DMS153 treated with DMSO at 0.1 percent for 48 hours (cell line): ENCODE results near the gene STIMATE.

Experiments used
- DNase-seq: peaks from one replicate; lab custom pipeline; 2025; ENCODE audit not compliant: unreplicated experiment; lab: John Stamatoyannopoulos, UW

Gene STIMATE

DNA sequence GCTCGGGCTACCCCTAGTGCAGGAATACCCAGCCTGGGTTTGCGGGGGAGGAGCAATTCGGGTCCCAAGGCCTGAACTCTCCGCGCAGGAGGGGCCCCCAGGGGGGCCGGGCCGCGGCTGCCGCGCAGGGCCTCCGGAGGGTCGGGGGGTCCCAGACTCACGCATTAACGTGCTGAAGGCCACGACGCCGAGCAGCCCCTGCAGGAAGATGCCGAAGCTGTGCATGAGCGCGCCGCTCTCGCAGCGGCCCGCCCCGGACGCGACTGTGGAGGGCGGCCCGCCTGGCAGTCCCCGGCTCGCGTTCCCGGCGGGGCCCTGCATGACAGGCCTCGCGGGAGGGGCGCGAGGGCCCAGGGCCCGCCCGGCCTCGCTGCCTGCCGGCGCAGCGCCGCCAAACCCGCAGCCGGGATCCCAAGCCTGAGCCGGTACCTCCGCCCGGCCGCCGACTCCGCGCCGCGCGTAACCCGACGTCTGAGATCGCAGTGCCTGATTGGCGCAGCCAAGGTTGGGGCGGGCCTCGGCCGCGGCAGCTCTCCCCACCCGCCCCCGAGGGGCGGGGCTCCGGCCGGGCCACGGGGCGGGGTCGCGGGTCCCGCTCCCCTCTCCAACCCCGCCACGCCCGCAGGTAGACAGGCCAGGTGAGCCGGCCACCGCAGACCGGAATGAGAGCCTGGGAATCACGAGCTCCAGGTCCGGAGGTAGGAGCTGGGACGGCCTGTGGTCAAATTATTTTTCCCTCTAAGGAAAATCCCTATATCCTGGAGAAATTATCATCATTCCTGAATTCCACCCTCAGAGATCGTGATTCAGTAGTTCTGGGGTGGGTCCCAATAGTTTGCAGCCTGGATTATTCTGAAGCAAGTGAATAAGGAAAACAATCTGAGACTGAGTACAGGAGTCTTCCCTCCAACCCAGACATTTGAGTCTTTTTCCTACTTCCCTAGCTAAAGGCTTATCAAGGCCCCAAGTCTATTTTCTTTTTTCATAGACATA, at the start of gene STIMATE:
Gene STIMATE (minus strand): TSS at position 419 of the 993 bp plus-strand sequence. CDS start 98 bp downstream, at position 321.
- DNase-seq: peak; percentile 5

DNA sequence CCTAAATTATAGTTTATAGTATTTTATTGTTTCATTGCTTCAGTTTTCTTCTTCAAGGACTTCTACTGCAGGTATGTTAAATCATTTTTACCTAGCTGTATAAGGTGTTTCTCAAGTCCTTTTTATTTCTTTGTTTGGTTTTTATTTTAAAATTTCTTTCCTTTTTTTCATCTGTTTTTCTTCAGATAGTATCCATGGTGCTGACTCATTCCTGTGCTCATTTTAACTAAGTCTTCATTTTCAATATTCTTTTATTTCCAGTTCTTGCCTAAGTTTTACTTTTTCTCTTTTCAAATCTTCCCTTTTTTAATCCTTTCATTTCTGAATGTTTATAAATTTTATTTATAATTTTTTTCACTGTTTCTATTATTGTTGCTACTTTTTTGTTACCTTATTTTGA, 42.3 kb upstream of the STIMATE start:
- DNase-seq: no peak

- DNase-seq: peak; percentile 2
These were observed 37.5 kb upstream of the STIMATE start for GRCh38 chr3:52934630-52935530.

DNA sequence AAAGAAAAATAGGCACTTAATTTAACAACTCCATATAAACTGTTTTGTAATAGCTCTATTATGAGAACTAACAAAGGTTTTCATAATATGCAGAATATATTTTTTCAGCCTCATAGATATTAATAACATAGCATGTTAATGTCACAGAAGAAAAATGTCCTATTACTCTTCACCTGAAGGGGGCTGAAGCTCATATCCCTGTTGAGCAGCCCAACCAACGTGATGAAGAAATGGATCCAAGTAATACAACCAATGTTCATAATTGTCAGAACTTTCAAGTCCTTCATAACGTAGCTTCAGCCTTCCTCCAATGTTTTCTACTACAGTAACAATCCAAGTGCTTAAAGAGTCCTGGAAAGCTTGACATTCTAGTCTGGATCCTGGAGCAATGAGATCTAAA, 34.5 kb upstream of the STIMATE start:
- DNase-seq: no peak

DNA sequence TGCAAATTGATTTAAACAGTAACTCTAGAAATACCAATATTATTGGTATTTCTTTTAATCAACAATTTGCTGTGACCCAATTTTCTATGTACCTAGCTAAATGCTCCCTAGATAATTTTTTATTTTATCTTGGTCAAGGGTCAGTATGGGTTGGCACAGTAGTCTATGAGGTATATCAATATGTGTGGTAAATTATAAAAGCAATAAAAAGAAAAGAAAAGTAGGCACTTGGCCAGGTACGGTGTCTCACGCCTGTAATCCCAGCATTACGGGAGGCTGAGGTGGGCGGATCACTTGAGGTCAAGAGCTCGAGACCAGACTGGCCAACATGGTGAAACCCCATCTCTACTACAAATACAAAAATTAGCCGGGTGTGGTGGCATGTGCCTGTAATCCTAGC, 34.0 kb upstream of the STIMATE start:
- no peak for DNase-seq

GRCh38 chr3:52930748-52931147, 33.4 kb upstream of the STIMATE start:
- DNase-seq: no peak

- no peak for DNase-seq
These were observed 29.2 kb upstream of the STIMATE start for GRCh38 chr3:52926554-52926953.

DNA sequence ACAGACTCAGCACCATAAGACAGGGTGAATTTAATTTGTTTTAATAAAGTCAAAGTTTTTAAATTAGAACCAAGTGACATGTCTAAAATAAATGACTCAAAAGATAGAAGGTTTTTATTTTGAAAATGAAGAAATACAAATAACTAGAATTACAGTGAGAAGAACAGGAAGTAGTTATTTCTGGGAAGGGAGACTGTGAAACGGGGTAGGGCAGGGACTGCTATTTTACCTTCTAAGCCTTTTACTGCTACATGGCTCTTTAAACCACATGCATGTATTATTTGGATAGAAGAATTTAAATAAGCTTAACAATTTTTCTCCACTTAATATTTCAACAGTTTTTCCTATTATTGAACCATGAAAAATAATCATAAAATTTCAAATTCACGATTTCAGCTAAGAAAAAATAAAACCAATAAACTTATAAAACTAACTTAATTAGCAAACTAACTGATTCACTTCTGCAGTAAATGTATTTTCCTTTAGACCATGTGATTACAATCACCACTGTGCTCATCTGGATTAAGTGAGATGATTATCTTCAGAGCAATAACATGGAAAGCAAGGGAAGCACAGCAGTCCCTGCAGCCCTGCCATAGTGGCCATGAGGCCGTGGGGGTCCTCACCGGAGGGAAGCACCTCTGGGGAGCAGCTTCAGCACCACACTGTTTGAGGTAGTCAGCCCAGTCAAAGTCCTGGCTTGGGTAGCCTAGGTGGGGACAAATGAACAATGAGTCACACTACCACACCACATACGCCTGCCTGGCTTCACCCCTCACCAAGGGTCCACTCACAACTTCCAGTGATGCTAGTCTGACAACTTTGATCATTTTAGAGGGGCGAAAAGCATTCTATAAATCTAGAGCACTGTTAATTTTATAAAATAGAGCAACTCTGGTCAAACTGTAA, 28.3 kb upstream of the STIMATE start:
- DNase-seq: no peak

DNA sequence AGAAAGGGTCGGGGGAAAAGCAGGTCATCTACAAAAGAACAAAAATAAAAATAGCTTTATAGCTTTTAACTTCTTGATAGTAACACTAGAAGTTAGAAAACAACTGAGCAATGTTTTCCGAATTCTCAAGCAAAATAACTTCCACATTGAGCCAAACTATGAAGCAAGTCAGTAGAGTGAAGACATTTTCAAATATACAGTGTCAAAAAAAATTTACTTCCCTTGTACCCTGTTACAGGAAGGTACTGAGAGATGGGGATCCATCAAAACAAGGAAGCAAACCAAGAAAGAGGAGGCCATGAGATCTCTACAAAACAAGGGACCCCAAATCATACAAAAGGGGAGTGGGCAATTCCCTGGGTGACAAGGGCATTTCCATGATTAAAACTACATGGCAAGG, 26.6 kb upstream of the STIMATE start:
- DNase-seq: no peak

- no peak for DNase-seq
These were observed 23.5 kb upstream of the STIMATE start for GRCh38 chr3:52920841-52921240.

DNA sequence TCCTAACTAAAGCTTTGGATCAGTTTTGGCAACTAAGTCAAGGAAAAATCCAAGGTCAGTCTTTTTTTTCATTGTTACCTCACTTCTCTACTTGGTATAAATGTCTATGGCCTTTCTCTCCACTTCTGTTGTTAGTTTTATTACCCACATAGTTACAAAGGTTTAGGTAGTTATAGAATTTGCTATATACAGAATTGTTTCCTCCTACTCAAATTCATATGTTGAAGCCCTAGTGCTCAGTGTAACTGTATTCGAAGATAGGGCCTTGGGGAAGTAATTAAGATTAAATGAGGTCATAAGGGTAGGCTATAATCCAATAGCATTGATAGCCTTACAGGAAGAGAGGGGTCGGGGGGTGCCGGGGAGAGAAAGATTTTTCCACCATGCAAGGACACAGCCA, 19.7 kb upstream of the STIMATE start:
- no peak for DNase-seq

GRCh38 chr3:52915294-52915693, 17.9 kb upstream of the STIMATE start:
- no peak for DNase-seq

DNA sequence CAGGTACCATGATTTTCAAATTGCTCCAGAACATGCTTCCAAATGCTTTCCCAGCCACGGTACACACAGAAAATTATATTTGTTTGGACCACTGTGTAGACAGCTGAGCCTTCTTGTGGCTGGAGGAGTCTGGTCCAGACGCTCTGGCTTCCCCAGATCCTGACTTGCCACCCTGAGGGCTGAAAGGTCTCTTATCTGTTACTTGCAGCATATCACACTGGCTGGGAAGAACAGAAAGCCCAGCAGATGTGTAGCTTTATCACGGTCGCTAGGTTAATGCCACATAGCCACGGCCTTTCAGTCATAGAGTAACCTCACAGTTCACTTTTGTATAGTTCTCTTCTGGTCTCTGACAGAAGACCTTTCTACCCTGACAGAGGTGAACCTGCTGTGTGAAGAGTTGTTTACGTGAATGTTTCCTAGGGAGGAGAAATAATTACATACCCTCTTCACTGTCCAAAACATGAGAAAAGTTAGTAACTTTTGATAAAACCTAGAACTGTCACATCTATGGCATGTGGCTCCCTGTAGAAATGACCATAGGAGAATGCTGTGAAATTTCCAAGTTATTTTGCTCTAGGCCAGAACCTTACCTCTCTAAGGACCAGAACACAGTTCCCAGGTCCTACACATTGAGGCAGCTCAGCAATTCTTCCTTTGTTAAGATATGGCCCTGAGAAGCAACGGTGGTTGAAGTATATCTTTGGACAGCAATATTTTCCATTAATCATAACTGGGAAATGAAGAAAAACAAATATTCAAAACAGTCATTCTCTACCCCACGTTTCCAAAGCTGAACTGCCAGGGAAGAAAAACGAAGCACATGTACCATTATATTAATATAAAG, 15.8 kb upstream of the STIMATE start:
- no peak for DNase-seq

- no peak for DNase-seq
These were observed 13.5 kb upstream of the STIMATE start for GRCh38 chr3:52910823-52911222.

- no peak for DNase-seq
These were observed 10.1 kb upstream of the STIMATE start for GRCh38 chr3:52907497-52907896.

- DNase-seq: no peak
These were observed 7.2 kb upstream of the STIMATE start for GRCh38 chr3:52904552-52904951.

GRCh38 chr3:52904000-52904399, 6.7 kb upstream of the STIMATE start:
- no peak for DNase-seq

DNA sequence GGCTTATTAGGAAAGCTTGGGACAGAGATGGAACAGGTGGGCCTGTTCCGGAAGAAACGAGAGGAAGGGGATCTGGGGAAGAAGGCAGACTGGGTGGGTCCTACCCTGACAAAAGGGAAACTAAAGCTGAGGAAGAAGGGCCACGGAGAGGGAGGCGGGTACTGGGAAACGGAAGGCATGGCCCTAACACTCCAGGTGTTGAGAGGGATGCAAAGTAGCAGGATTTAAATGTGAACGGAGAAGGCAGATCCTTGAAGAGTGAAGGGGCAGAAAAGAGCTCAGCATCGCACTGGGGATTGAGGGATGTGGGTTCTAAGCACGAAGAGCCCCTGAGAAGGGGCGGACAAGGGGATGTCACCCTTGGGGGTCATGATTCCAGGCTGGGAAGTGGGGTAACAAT, 735 bp downstream of the STIMATE start:
- peak; percentile 0 for DNase-seq

- DNase-seq: no peak
These were observed 1.2 kb downstream of the STIMATE start for GRCh38 chr3:52896151-52896550.

DNA sequence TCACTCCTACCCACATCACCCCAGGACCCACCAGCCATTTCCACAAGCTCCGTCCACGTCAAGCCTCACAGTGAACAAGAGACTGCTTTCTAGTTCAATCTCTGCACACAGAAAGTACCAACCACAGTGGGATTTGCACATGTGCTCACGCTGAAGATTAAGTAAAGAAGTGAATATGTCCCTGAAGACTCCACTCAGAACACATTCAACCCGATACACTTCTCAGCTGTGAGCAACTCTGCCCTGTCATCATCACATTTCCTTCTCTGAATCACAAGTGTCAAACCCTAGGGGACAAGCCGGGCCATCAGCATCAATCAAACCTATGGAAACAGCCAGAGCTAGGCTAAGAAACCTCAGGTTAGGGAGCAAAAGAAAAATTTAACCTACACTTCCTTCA, 1.9 kb downstream of the STIMATE start:
- no peak for DNase-seq
